CD4-positive, alpha-beta T cell treated with Interleukin-10 for 1 hour (primary cell): Measurements from ENCODE around the gene SDK2.

ENCODE experiments used
- DNase-seq: peaks from one replicate; pipeline ENCODE4 v3.0.0-alpha.2; 2020

Gene SDK2

DNA sequence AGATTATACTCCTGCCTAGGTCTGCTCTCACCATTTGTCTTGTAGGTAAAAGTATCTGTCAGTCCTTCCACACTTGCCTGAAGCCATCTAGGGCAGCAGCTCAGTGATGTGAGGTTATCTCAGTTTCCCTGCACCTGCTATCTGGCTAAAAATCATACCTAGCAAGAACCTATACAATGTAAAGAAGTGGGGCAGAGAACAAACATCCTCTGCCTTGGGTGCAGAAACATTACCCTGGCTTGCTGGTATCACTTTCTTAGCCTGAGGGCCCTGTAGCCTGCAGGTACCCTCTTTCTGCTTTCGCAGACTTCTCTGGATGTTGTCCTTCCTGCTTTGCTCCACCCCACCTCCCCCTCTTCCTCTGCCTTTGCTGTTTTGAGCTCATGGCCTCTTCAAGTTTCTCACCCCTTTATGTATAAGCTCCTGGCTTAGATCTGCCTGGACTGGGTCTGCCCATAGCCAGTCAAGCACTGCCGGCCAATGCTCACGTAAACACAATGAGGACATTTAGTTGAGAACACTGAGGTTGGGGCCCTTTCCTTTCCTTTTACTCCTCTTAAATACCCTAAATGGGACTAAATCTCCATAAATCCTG is 8.7 kb upstream of the SDK2 start:
- no peak for DNase-seq

DNA sequence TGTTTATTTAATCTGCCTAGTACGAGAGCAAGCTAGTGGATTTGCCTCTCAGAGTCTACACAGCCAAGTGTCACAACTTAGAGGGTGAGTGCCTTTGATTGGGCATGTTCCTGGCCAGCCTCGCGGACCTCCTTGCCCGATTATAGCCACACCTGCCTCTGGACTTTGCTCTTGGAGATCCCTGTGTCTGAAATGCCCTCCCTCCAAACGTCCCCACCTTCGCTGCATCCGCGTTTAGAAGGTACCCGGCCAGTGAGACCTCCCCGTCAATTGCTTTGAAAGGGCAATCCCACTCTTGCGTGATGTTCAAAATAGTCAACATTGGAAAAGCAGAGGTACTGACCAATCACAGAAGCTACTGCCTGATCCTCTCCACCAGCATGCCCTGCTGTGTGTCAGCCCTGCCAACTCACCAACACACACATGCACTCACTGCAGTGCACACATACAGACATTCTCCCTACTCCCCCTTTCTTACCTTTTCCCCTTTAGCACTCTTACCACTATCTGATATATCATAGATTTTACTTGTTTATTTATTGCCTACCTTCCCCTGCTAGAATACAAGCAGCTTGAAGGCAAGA is 6.5 kb upstream of the SDK2 start:
- DNase-seq, result no peak

DNA sequence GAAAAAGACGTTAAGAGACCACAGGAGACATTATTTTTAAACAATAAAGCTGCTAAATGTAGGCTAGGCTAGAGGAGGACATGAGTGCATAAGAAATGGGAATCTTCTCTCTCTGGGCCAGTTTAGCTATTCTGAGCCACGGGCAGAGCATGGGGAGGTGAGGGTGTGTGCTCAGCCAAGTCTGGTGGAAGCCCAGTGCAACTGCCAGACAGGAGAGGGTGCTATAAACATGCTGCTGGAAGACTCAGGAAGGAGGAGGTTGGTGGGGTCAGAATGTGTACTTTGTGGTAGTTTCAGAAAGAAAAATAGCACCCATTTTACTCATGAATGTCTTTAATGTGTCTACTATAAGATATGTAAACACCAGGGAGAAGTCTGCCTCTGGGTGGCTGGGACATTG is 5.9 kb upstream of the SDK2 start:
- DNase-seq, result no peak

DNA sequence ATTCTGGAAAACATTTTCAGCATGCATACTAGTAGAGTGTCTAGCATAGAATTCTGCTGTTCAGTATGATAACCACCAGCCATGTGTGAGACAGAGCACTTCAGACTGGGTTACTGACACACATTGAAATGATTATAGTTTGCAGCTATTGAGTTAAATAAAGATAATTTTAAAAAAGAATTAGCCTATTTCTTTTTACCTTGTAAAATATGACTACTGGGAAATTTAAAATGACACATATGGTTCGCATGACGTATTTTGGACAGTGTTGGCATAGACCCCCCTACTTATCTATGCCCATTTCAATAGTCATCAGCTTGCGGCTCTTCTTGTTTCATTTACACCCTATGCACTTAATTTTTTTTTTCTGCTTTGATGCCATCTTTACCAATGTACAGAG is 4.7 kb upstream of the SDK2 start:
- no peak for DNase-seq

DNA sequence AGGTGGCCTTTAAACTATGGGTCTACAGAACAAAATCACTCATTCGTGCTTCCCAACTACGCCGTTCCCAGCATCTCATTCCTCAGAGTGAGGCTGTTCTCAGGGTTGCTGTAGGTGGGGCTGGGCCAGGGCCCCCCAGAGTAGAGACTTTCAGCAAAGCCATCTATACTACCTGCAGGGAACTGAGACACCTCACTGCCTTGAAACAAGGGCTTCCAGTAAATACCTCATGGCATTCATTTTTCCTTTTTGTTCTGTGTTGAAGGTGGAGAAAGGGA is 4.2 kb upstream of the SDK2 start:
- no peak for DNase-seq

DNA sequence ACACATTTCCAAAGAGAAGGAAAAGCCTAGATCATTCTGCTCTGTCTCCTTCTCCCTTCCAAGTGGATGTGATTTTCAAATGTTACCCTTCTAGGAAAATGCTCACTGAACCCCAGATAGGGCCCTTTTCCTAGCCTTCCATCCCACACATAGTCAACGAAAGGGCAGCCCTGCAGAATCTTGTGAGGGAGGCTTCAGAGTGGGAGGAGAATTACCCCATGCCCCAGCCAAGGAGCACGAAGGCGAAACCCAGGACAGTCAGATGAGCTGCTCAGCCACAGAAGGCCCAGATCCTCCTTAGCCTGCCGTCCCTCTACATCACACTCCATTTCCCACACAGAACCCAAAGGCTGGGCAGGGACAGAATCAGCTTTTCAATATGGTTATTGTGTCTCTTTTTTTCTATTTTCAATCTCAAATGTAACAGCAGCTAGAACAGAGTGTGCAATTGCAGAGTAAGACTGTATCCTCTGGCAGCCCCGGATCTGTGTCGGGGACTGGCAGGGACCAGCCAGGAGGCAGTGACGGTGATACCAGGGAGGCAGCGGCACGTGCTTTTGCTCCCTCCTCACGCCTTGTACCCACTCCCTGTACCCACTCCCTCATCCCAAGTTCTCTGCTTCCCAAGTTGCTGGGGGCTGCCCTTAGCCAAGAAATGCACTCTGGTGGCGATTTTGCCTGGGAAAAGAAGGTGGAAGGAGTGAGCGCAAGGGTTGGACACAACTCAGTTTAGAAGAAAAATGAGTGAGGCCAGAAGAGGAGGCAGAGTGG is 3.7 kb upstream of the SDK2 start:
- no peak for DNase-seq

DNA sequence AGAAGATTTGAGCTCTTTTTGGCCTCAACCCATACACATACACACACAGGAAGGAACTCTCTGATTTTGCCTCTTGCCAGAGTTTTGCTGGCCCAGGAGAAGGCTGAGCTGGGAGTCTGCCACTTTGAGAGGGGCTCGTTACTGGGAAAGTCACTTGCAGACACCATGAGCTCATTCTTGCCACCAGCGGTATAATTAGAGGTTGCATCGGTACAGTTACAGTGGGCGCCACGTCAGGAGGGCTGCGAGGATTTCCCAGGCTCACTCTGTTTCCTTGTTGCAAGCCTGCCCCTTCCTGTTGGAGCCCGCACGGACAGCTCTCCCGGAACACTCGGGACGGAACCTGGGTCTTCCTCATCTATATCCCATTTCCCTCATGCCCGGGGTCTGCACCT is 3.1 kb upstream of the SDK2 start:
- DNase-seq, result no peak

DNA sequence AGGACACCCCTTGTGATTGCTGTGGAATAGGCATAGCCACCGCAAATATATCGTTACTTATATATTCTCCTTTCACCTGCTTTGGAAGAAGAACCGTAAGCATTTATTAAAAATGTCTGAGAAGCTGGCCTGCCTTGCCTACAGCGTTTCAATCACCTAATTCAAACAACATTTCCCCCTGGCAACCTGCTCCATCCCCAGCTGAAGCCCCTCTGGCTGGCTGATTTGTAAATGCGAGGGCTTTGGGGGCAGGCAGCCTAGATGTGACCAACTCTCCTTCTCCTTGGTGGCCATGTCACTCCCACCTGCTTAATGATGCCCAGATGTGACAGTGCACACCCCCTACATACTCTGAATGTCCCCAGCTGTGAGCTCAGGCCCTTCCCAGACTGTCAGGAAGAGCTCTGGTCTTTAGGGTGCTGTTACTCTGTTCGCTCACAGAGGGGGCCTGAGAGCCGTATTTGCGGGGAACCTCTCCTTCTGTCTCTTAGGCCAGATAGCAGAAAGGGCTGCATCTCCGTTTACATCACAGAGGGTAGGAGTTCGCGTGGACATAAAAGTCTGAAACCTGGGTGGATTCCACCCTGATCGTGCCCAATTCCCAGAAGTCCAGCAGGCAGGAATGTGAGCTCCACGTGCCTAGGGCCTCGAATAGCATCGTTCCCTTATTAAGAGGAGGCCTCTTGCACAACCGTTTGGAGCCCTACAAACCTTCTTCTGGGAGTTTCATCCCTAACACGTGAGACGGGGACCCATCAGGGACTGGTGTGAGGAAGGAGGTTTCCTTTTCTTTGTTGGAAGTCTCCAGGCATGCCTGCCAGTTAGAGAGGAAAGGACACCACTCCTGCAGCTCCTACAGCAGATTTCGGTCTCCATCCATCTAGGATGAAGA is 2.4 kb upstream of the SDK2 start:
- DNase-seq, result no peak

DNA sequence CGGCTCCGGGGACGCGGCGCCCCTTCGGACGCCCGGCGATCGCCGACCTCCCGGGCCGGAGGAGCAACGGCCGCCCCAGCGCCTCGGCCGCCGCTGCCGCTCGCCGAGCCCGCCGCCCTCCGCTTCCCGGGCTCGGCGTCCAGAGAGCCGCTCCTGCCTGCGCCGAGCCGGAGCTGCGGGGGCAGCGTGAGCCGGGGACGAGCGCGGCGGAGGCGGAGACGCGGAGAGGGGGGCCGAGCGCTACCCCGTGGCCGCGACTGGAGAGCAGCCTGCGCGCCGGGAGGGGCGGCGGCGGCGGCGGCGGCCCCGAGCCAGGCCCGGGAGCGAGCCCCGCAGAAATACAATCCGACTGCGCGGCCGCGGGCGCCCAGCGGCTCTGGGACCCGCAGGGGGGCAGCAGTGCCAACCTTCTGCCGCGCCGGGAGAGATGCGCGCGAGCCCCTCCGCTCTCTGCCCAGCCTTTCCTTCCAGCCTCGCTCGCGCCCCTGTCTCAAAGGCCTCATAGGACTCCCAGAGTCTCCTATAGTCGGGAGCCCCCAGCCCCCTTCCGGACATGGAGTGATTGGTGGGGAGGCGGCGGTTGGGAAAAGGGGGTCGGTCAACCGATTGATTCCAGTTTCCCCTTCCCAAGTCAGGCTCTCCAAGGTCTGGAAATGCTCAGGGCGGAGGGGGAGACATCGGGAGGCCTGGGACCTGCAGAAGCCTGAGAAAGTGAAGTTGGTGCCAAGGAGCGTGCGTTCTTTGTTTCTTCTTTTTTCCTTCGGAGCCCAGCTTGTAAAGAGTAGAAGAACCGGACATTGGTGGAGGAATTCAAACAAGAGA is 1.0 kb upstream of the SDK2 start:
- DNase-seq, result no peak

DNA sequence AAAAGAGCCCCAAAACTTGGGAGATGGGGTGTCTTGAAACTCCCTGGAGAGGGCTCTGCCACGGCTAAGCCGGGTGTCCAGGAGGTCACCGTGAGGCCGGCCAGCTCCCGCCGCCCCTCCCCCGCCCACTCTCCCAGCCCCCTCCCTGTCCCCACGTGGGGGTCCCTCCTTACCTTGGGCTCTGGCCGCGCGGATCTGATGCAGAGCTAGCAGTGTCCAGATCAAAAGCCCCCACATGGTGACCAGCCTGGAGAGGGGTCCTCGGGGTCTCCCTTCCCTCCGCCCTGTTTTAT is 447 bp downstream of the SDK2 start:
- DNase-seq, result no peak

DNA sequence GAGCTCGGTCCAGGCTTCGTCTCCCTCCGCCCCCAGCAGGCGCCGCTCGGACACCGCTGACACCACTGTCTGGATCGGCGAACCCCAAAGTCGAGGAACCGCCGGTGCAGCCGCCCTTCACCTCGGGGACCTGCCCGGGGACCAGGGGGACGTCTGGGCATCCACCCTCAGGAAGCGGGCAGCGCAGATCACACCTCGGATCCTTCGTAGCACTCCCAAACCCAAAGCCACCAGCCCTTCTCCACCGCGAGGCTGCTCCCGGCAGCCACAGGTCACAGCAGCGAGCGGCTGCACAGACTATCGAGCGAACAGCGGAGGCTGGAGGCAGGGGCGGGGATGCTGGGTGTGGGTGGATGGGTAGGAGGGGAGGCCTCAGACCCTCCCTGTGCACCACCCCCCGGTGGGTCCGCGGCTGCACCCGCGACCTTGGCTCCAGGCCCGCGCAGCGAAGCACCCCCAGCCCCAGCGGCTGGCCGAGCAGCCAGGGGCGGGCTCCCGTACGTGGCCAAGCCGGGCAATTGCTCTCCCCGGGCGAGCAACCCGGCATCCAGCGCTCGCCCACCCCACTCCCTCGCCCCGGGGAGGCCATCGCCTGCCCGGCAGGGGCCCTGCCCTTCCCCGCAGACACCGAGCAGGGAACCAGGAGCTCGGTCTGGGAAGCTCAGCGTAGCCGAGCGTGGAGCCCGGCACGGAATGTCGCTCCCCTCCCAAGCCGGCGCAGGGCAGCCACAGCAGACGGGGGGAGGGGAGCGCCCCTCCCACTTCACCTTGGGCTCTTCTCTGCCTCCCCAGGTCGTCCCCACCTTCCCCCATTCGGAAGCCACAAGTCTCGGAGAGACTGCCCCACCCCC is 1.0 kb downstream of the SDK2 start:
- no peak for DNase-seq

DNA sequence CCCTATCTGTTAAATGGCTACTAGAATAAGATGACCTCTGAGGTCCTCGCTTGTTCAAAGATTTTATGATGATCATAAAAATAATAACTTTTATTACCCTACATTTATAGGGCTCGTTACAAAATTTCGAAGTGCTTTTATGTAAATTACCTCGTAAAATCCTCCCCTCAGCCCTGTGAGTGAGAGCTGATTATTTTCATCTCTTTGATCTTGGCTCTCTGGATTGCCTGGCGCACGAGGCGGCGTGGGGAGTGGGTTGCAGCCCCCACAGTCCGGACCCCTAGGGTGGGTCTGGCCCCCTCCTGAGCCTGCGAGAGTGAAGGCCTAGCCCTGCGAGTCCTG is 1.6 kb downstream of the SDK2 start:
- DNase-seq, result no peak

DNA sequence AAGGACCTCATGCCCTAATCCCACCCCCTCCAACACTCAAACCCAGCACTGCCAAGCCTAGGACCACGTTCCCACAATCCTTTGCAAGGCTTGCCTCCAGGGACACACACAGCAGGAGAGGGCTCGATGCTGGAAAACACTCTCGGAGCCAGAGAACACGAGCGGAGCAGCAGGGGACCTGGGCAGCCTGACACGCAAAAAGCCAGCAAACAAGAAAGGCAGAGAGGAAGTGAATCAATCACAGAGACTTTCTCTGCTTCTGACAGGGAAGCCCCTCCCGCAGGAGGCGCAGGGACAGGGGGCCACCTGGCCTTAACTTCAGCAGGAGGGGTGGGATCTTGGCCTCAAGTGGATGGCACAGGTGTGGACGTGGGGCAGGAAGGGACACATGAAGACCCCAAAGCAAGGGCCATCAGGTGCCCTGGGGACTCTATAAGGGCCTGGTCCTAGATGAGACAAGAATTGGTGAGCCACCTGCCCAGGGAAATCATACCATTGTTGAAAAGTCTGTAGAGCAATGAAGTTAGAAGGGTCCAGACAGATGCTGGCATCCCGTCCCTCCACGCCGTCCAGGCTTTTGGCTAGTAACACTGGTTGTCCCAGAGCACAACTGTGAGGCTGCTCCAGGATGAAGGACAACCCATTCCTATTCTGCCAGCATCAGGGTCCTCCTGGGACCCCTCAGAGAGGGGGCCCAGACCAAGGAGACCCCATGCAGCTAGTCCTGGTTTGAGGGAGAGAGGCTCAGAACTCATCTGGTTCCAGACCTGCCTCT is 2.2 kb downstream of the SDK2 start:
- no peak for DNase-seq

DNA sequence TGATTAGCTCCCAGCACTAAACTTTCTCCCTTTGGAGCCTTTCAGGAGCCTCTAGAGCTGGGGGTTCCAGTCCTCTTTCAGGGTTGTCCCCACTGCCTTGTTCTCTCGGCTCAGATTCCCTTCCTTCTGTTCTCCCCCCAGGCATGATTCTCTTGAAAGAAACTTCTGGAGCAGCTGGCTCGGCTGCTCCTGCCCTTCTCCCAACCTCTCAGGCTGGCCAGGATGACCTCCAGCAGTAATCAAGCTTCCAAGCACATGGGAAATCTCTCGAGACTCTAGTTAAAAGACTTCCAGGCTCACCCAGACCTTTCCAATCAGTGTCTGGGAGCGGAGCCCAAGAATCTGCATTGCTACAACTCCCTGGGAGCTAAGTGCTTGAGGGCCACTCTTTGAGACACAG is 3.6 kb downstream of the SDK2 start:
- DNase-seq, result no peak

DNA sequence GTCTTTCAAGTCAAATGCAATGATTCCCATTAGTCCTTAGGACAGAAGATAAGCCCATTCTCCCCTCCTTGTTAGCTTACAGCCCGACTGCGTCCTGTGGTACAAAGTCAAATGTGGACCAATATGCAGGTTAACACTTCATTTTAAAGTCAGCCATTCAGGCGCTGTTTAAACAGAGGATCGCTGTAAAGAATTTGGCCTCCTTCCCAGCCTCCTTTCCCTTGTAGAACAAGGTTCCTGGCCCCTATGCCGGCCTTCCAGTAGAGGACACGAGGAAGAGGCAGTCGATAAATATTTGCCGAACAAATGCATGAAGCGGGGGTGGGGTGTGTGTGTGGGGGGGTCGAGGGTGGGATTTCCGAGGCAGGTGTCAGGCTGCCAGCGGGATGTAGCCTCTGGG is 4.3 kb downstream of the SDK2 start:
- DNase-seq, result no peak

DNA sequence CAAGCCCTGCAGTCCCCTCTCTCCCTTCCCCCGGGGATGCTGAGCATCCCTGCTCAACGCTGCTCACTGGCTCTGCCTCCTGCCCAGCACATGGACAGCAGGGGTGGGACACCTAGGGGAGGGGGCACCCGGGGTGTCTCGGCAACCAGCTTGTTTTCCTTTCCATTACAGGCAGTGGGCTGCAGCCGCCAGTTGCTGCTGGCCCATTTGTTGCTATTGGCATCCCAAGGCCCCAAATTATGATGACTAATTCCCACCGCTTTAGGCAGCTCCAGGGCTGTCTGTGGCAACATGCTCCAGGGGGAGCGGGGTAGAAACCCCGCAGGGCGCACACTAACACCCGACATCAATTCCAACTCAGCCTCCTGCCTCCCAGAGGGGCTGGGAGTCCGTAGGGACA is 4.9 kb downstream of the SDK2 start:
- no peak for DNase-seq

DNA sequence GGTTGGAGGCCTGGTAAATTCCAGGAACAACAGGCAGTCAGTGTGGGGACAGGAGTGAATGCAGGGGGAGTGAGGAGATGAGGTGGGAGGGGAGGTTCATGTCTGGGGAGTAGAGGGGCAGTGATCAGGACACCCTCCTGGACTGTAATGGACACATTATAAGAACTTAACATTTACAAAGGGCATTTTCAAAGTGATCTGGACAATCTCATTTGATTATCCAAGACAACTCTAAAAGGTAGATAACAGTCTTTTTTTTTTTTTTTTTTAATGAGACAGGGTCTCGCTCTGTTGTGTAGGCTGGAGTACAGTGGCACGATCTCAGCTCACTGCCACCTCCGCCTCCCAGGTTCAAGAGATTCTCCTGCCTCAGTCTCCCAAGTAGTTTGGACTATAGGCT is 5.7 kb downstream of the SDK2 start:
- DNase-seq, result no peak

DNA sequence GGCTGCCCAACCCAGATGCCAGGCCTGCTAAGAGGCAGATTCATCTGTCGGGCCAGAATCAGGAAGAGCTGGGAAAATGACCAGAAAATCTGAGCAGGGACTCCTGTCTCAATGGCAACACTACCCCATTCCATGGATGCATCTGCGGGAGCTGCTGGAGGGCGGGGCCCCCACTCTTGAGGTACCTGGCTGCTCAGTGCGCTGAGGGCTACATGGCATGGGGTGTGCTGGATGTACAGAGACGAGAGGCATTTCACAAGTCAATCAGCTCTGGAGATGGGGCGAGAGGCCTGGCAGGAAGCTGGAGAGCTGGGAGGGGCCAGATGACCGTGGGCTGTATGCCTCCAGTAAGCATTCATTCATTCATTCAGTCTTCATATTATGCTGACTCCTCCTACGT is 6.4 kb downstream of the SDK2 start:
- no peak for DNase-seq

DNA sequence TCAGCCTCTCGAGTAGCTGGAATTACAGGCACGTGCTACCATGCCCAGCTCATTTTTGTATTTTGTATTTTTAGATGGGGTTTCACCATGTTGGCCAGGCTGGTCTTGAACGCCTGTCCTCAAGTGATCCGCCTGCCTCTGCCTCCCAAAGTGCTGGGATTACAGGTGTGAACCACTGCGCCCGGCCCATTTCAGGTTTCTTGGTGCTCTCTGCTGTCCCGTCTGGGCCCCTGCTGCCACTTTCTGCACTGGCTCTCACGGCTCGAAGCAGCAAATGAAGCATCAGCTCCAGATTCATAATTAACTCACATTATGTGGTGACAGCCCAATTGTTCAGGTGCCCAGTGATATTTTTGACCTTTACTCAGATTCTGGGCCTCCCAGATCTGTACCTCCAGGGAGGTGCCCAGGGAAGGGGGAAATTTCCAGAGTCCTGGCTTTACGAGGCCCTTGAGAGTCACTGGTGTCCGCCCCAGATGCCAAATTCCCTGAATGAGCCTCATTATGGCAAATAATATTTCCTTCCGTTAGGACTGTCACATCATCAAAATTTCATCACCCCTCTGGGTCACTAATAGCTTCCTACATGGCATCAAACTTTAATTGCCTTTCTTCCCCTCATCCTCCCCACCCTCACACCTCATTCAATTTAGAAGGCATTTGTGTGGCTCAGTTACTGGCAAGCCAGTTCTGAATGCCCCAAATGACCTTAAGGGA is 9.0 kb downstream of the SDK2 start:
- no peak for DNase-seq

DNA sequence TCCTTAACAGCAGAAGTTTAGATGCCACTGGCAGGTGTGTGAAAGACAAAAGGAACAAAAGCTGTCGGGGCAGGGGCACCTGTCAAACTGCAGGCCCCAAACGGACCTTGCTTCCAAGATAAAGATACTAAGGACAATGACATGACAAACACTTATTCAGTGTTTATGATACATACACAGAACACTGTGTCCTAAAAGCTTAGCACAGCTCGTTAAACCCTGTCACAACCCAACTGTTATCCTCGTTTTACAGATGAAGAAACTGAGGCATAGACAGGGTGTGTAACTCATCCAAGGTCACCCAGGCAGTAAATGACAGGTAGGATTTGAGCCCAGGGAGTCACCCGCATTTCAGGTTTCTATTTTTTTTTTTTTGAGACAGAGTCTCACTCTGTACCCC is 9.6 kb downstream of the SDK2 start:
- DNase-seq, result no peak

DNA sequence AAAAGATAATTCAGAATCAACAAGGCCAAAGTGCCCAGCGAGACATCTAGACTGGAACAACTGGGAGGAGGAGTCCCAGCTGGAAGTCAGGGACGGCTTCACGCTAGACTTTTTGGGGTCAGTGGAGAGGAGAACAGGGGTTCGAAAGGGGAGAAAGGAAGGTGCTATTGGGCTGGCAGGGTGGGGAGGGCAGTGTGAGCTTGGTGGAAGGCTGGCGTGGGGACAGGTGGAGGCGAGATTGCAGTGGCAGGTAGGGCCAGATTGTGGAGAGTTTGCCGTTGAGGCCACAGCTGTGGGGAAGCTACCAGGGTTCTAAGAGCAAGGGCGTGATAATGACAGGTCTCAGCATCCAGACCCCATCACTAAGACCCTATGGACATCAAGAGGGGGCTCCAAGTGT is 10.5 kb downstream of the SDK2 start:
- DNase-seq, result no peak
